WI38 (cell line): ENCODE results near the gene CAPN3.

Experiments
- H3K4me3 ChIP-seq: 2 replicates; pipeline ENCODE4 v1.5.1; 2011; ENCODE audit warnings: low read depth, mild to moderate bottlenecking, control low read depth, low read length
- CTCF ChIP-seq: IDR thresholded peaks from 2 replicates; pipeline ENCODE4 v1.5.1; 2012; ENCODE audit warnings: low read depth, mild to moderate bottlenecking, control low read depth, low read length

The CAPN3 gene

GRCh38 chr15:42450425-42450790 is 91.1 kb downstream of the CAPN3 start:
- no peak for TF ChIP-seq CTCF
- H3K4me3 ChIP-seq, result no peak overlapping the region

GRCh38 chr15:42453826-42454225 is 94.5 kb downstream of the CAPN3 start:
- H3K4me3 ChIP-seq, result no peak overlapping the region
- no peak for TF ChIP-seq CTCF

GRCh38 chr15:42456531-42456930 is 97.2 kb downstream of the CAPN3 start:
- H3K4me3 ChIP-seq, result peak overlapping the region; percentile 42
- TF ChIP-seq CTCF, result no peak

GRCh38 chr15:42456971-42457370 is 97.7 kb downstream of the CAPN3 start:
- no peak for TF ChIP-seq CTCF
- peak overlapping the region; percentile 42 for H3K4me3 ChIP-seq

GRCh38 chr15:42457445-42458442 is 98.4 kb downstream of the CAPN3 start:
- no peak for TF ChIP-seq CTCF
- H3K4me3 ChIP-seq, result peak overlapping the region; percentile 42

GRCh38 chr15:42461261-42461660 is 102.0 kb downstream of the CAPN3 start:
- no peak for TF ChIP-seq CTCF
- H3K4me3 ChIP-seq, result no peak overlapping the region
